Liver (tissue), 9 donors: Measurements from ENCODE around the gene TMEM151B. TPM values are rescaled to one million over a fixed set of nuclear protein-coding genes. Genes with fewer than 3 reads are reported as not detected.
A peak's percentile ranks its signal among the peaks of the same experiment; 100 is the strongest.

Experiments
- DNase-seq: peaks from one replicate; pipeline ENCODE4 v3.0.0-alpha.2; 2017; ENCODE audit warnings: low spot score
- H3K27ac ChIP-seq, 2 donors: one replicate each; pipeline ENCODE4 v1.7.0; 2013; ENCODE audit warnings: inconsistent platforms in 2 of 2, low read length in 2 of 2, control low read depth in 1 of 2, low read depth in 1 of 2, mild to moderate bottlenecking in 1 of 2
- H3K27me3 ChIP-seq, 4 donors: one replicate each; pipeline versions ENCODE4 v1.6.1 to v1.7.0; 2013; ENCODE audit warnings: low read length in 3 of 4, inconsistent platforms in 1 of 4, mild to moderate bottlenecking in 1 of 4, moderate library complexity in 1 of 4; ENCODE audit not compliant: control insufficient read depth in 4 of 4, insufficient read depth in 4 of 4
- H3K36me3 ChIP-seq, 4 donors: one replicate each; pipeline versions ENCODE4 v1.6.1 to v1.7.0; 2013; ENCODE audit warnings: low read length in 3 of 4, mild to moderate bottlenecking in 3 of 4, low read depth in 1 of 4, moderate library complexity in 1 of 4; ENCODE audit not compliant: control insufficient read depth in 4 of 4, insufficient read depth in 3 of 4
- H3K4me1 ChIP-seq, 4 donors: one replicate each; pipeline versions ENCODE4 v1.6.1 to v1.7.0; 2013; ENCODE audit warnings: low read length in 3 of 4, mild to moderate bottlenecking in 3 of 4, moderate library complexity in 1 of 4; ENCODE audit not compliant: control insufficient read depth in 4 of 4, insufficient read depth in 4 of 4
- H3K4me3 ChIP-seq, 3 donors: one replicate each; pipeline versions ENCODE4 v1.6.1 to v1.7.0; 2013; ENCODE audit warnings: low read length in 3 of 3, control low read depth in 1 of 3, low read depth in 1 of 3, mild to moderate bottlenecking in 1 of 3
- H3K9ac ChIP-seq, 2 donors: one replicate each; pipeline ENCODE4 v1.7.0; 2013; ENCODE audit warnings: low read length in 2 of 2, mild to moderate bottlenecking in 2 of 2, moderate library complexity in 2 of 2, control low read depth in 1 of 2, low read depth in 1 of 2
- H3K9me3 ChIP-seq, 4 donors: one replicate each; pipeline versions ENCODE4 v1.6.1 to v1.7.0; 2013; ENCODE audit warnings: low read length in 3 of 4; ENCODE audit not compliant: control insufficient read depth in 4 of 4
- ATF3 ChIP-seq: IDR thresholded peaks from 2 replicates; pipeline ENCODE4 v1.6.1; 2016; ENCODE audit warnings: antibody characterized with exemption
- CTCF ChIP-seq: fragments of 150-350 bp; IDR thresholded peaks from 2 replicates; pipeline ENCODE4 v1.5.1; 2017; ENCODE audit warnings: improper control_type of control experiment, low read depth, low read length; ENCODE audit not compliant: missing input control
- FOXA1 ChIP-seq: IDR thresholded peaks from 2 replicates; pipeline ENCODE4 v1.6.1; 2016; ENCODE audit warnings: antibody characterized with exemption
- JUND ChIP-seq, 2 donors: IDR thresholded peaks; 2 replicates each; pipeline ENCODE4 v1.6.1; 2016; ENCODE audit warnings: antibody characterized with exemption in 2 of 2
- MAX ChIP-seq: IDR thresholded peaks from 2 replicates; pipeline ENCODE4 v1.6.1; 2016; ENCODE audit warnings: antibody characterized with exemption
- NR2F2 ChIP-seq: IDR thresholded peaks from 2 replicates; pipeline ENCODE4 v1.6.1; 2016; ENCODE audit warnings: antibody characterized with exemption
- RAD21 ChIP-seq, 2 donors: IDR thresholded peaks; 2 replicates each; pipeline ENCODE4 v1.6.1; 2016; ENCODE audit warnings: antibody characterized with exemption in 2 of 2, mild to moderate bottlenecking in 2 of 2
- RXRA ChIP-seq, 2 donors: IDR thresholded peaks; 2 replicates each; pipeline ENCODE4 v1.6.1; 2017 to 2018; ENCODE audit warnings: antibody characterized with exemption in 2 of 2, mild to moderate bottlenecking in 1 of 2
- SP1 ChIP-seq: IDR thresholded peaks from 2 replicates; pipeline ENCODE4 v1.6.1; 2018; ENCODE audit warnings: antibody characterized with exemption, mild to moderate bottlenecking
- TAF1 ChIP-seq: conservative IDR thresholded peaks from 2 replicates; pipeline ENCODE4 v1.6.1; 2016; ENCODE audit warnings: antibody characterized with exemption, mild to moderate bottlenecking
- YY1 ChIP-seq: IDR thresholded peaks from 2 replicates; pipeline ENCODE4 v1.6.1; 2016; ENCODE audit warnings: antibody characterized with exemption, mild to moderate bottlenecking
- ZBTB33 ChIP-seq: IDR thresholded peaks from 2 replicates; pipeline ENCODE4 v1.6.1; 2016; ENCODE audit warnings: antibody characterized with exemption
- WGBS: extraction: QIAGEN DNeasy Blood & Tissue Kit; methylation state at CpG from one replicate; pipeline ENCODE4 v1.1.7; 2013; 5-methylcytosine and 5-hydroxymethylcytosine counted together
- polyA plus RNA-seq, 2 donors: library from polyadenylated mRNA; stranded (reverse) in 1 of 2; unstranded in 1 of 2; fragments of 200-250 nt in 1 of 2; fragments of >200 nt in 1 of 2; fragmentation: Nextera tagmentation in 1 of 2; extraction: Ambion mirVana in 1 of 2; gene quantifications; one replicate each; pipeline versions ENCODE4 v1.2.1 to v1.2.3, GENCODE V29; 2013 to 2015
- total RNA-seq, 2 donors: library from RNA; depleted of rRNA; stranded (reverse); fragments of >200 nt; gene quantifications; one replicate each; pipeline ENCODE4 v1.2.3, GENCODE V29; 2014
- donor health status: healthy.
- donor health status: healthy.
- donor health status: healthy.
- donor health status: healthy.
- donor health status: healthy.

TMEM151B gene
- total and polyA plus RNA-seq, 4 donors = not detected

- 89% methylated on average over 12 of the region's 12 CpGs for WGBS
- no peak for DNase-seq
- peaks cover 0 to 2% (median 1%) of the 10 kb centered on the region in 4 donors for H3K4me1 ChIP-seq
- H3K9ac ChIP-seq = no peak overlapping the region
- no peak for TF ChIP-seq YY1
- TF ChIP-seq RXRA (IDR thresholded peaks at IDR 0.05) = no peak
- no peak for TF ChIP-seq ZBTB33
- no peak for TF ChIP-seq FOXA1
- no peak for TF ChIP-seq JUND (IDR thresholded peaks at IDR 0.05)
- TF ChIP-seq TAF1 = no peak
- no peak for TF ChIP-seq NR2F2
- no peak for TF ChIP-seq MAX
- TF ChIP-seq ATF3 = no peak
- peaks cover 7 to 76% (median 32%) of the 10 kb centered on the region in 4 donors for H3K36me3 ChIP-seq
- no peak overlapping the region for H3K27ac ChIP-seq
- no peaks in the 10 kb centered on the region for H3K27me3 ChIP-seq
- no peaks in the 10 kb centered on the region for H3K9me3 ChIP-seq
- no peak overlapping the region for H3K4me3 ChIP-seq
Observed at GRCh38 chr6:44302856-44303255, 32.6 kb downstream of the TMEM151B start.

- H3K4me1 ChIP-seq = no peaks in the 10 kb centered on the region
- DNase-seq = no peak
- 99% methylated on average over 6 of the region's 6 CpGs for WGBS
- no peaks in the 10 kb centered on the region for H3K27me3 ChIP-seq
- H3K9ac ChIP-seq = no peak overlapping the region
- no peak overlapping the region for H3K27ac ChIP-seq
- no peaks in the 10 kb centered on the region for H3K9me3 ChIP-seq
- no peak overlapping the region for H3K4me3 ChIP-seq
- H3K36me3 ChIP-seq = peaks cover 7 to 80% (median 32%) of the 10 kb centered on the region in 4 donors
- TF ChIP-seq RXRA (IDR thresholded peaks at IDR 0.05) = no peak
Observed at GRCh38 chr6:44303842-44304241, 33.6 kb downstream of the TMEM151B start.

- H3K27me3 ChIP-seq = no peaks in the 10 kb centered on the region
- 89% methylated on average over 25 of the region's 25 CpGs for WGBS
- peak; percentile 47 for DNase-seq
Observed at GRCh38 chr6:44304282-44305199, 34.3 kb downstream of the TMEM151B start.

More at GRCh38 chr6:44304282-44305199, 34.3 kb downstream of the TMEM151B start:
- H3K36me3 ChIP-seq = peaks cover 7 to 87% (median 34%) of the 10 kb centered on the region in 4 donors
- no peaks in the 10 kb centered on the region for H3K4me1 ChIP-seq
- no peak overlapping the region for H3K4me3 ChIP-seq
- no peak overlapping the region for H3K27ac ChIP-seq
- H3K9ac ChIP-seq = no peak overlapping the region
- TF ChIP-seq SP1 = no peak
- TF ChIP-seq ZBTB33 = no peak
- peak; percentile 62 for TF ChIP-seq CTCF
- peak in 1 of 2 donors; percentile 67 for TF ChIP-seq RAD21 (IDR thresholded peaks at IDR 0.05)
- H3K9me3 ChIP-seq = no peaks in the 10 kb centered on the region
